GM21576 (cell line): ENCODE data around the gene MYO3B.
"Not testable (repeated sequence)": the region's sequence is repeated elsewhere in the genome, so short reads cannot be mapped to it uniquely, and the experiment has no call there.

Experiments used
- ATAC-seq: cut with Tn5 transposase; IDR thresholded peaks from one replicate; pipeline ENCODE4 v1.9.1; 2021; ENCODE audit warnings: mild to moderate bottlenecking, moderate library complexity; ENCODE audit not compliant: unreplicated experiment

The MYO3B gene

GRCh38 chr2:170587117-170587516 lies 409.2 kb downstream of the MYO3B start:
- no peak for ATAC-seq

GRCh38 chr2:170587922-170588321 lies 410.0 kb downstream of the MYO3B start:
- no peak for ATAC-seq

DNA sequence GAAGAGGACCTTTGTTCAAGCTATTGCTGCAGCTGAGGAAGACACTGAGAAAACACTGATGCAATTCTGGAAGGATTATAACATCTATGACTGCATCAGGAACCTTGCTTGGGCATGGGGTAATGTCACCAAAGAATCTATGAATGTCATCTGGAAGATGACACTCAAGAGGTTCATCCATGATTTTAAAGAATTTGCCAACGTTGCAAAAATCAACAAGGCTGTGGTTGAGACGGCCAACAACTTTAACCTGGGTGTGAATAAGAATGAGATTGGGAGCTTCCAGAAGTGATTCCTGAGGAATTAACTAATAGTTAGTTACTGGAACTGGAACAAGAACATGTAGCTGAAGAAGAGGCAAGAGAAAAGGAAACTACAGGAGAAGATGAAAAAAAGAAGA lies 410.8 kb downstream of the MYO3B start:
- no peak for ATAC-seq

GRCh38 chr2:170596576-170596975 lies 418.6 kb downstream of the MYO3B start:
- no peak for ATAC-seq

DNA sequence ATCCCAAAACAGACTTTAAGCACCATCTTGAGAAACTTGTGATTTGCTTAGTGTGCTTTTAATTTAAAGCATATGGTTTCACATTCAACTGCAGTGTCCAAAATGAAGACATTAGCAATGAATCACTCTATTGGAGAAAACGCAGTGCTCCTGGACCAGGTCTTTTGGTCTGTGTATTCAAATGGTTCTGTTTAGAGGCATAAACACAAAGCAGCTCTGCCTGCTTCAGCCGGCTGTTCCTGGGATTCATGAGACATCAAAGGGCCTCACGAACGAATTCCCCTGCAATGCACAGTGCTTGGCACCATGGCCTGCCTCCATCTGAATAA lies 420.1 kb downstream of the MYO3B start:
- ATAC-seq = no peak

DNA sequence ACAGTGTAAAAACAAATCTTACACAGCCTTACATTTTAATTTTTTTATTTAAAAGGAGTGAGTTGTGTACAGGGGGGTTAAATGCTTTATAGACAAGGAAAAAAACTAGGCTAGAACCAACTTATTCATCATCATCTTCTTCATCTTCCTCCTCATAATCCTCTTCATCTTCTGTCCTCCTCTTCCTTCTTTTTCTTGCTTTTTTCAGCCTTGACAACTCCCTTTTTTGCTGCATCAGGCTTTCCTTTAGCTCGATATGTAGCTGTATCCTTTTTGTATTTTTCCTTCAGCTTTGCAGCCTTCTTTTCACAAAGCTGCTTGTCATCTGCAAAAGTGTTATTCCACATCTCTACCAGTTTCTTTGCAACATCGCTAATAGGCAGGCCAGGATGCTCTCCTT lies 423.5 kb downstream of the MYO3B start:
- no peak for ATAC-seq

DNA sequence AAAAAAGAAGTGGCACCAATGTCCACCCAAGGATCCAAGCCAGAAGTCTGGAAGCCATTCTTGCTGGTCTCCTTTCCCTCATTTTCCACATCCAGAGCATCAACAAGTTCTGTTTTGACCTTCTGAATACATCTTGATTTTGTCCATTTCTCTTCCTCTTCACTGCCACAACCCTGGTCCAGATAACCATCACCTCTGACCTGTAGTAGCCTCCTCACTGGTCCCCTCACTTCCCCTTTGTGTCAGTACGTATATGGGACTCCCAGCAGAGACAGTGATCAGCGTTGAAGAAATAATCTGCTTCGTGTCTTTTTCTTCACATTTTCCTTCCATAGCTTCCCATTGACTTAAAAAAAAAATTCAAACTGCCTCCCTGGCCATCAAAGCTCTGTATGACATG lies 427.9 kb downstream of the MYO3B start:
- no peak for ATAC-seq

GRCh38 chr2:170607171-170607570 lies 429.2 kb downstream of the MYO3B start:
- ATAC-seq = no peak

- ATAC-seq = no peak
Measured at GRCh38 chr2:170610615-170611014, 432.7 kb downstream of the MYO3B start.

DNA sequence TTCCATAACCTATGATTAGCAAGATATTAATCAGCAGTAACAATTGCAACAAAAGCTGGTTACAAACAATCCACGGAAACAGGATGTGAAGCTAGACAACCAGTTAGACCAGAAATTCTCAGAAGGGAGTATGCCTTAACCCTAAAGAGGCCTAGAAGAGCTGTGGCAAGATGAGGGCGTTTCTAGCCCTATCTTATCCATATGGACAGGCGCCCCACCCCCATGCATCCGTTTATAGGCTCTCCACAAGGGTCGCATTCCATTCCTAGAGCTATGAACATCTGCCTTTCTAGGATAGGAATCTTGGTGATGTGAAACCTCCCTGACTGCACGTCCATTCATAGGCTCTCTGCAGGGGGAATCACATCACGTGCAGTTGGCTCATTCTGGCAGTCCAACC lies 441.0 kb downstream of the MYO3B start:
- ATAC-seq = not testable (repeated sequence)

GRCh38 chr2:170635094-170635493 lies 457.1 kb downstream of the MYO3B start:
- ATAC-seq = not testable (repeated sequence)

DNA sequence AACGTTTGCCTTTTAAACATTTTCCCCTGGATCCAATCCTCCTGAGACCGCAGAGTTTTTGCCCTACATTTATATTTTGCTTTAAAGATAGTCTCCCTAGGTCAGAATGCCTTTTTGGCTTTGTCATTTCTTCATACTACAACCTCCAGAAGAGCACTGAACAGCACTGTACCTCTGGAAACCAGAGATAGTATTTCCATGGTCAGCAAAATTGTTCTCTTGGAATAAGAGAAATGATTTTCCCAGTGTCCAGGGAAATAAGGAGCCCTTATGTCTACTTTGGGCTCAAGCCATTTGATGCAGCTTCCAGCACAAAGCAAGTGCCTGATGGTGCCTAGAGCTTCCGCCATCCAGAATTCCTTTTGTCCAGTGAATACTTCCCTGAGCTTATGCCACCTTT lies 461.7 kb downstream of the MYO3B start:
- no peak for ATAC-seq

GRCh38 chr2:170641961-170642360 lies 464.0 kb downstream of the MYO3B start:
- no peak for ATAC-seq

- ATAC-seq = no peak
Measured at GRCh38 chr2:170643346-170643745, 465.4 kb downstream of the MYO3B start.

DNA sequence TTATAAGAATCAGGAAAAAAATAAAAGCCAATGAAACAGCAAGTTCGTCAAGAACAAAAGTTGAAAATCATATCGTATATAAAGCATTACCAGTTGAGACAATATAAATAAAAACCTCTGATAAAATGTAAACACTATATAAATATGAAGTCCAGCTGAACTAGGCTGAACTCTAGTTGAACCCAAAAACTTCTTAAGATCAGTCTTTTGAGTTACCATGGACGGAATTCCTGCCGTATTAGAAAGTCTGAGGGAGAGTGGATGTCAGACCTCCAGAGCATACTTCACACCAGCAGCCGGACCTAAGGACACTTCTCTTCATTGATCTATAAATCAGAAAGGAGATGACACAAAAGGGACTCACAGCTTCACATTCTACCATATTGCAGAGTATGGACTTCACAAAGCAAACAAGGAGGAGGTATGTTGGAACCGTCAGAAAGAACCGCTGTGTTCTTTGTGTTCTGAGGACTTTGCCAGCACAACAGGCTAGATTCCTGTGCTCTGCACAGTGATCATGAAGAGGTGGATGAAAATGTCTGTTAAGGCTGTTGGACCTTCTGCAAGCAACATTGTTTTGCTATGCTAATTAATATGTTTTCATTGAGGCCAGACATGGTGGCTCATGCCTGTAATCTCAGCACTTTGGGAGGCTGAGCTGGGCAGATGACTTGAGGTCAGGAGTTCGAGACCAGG lies 469.9 kb downstream of the MYO3B start:
- no peak for ATAC-seq

DNA sequence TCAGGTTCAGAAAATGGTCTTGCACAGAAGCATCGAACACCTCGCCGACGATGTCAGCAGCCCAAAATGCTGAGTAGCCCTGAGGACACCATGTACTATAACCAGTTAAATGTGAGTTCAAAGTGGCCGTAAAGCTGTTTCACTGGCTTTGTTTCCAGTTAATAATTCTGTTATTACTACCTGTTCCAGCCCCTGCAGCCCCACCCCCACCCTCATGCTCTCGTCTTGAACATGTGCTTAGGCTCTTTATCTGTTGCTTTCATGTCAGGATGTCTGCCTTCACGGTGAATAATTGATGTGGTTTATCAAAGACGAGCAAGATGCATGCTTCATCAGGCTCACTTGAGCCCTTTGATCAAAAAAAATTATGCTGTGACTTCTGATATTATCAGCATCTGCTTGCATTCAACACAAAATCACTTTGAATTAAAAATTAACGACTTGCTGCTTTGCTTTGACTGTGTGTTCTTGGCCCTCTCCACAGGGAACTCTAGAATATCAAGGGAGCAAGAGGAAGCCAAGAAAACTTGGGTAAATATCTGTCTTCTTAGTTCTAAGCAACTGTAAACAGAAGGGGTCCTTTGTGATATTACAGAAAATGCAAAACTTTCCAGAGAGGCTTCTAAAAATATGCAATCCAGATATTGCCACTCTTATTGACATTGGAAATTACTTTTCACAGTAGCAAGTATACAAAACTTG lies 473.8 kb downstream of the MYO3B start:
- no peak for ATAC-seq

DNA sequence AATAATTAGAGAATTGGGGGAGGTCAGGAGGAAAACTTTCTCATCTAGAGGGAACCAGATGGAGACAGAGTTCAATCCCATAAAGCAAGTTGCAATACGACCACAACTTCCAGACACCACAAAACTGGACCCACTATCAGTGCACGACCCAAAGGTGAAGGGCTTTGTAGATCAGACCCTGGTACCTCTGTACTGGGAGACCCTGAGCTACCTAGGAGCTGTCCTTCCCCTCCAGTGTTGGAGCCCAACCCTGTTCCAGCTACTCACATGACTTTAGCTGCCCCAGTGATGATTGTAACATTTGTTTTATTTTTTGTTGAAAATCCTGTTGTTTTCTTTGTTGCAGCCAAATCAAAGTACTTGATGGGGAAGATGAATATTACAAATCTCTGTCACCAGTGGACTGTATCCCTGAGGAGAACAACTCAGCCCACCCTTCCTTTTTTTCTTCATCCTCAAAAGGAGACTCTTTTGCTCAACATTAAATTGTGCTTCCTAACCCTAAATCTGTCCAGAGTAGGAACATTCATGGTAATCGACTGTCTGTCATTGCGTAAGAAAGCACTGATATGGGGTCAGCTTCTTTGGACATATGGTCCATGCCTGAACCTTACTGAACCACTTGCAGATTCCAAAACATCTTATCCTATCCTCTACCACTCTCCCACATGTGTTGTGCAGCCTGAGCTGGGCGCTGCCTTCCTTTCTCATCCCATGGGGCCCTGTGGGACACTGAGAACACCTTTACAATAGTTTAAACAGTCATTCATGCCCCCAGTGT lies 474.9 kb downstream of the MYO3B start:
- no peak for ATAC-seq

DNA sequence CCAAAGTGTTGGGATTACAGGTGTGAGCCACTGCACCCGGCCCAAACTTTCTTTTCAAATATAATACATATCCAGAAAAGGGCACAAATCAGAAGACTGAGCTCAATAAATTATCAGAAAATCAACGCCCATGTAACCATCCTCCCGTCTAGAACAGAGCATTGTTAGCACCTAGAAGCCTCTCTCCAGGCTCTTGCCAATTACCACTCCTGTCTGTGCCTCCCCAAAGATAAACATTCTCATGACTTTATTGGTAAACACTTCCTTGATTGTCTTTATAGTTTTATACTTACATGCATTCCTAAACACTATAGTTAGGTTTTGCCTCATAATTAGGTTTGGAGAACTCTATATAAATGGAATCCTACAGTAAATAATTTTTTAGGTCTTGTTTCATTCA lies 478.7 kb downstream of the MYO3B start:
- ATAC-seq = no peak

DNA sequence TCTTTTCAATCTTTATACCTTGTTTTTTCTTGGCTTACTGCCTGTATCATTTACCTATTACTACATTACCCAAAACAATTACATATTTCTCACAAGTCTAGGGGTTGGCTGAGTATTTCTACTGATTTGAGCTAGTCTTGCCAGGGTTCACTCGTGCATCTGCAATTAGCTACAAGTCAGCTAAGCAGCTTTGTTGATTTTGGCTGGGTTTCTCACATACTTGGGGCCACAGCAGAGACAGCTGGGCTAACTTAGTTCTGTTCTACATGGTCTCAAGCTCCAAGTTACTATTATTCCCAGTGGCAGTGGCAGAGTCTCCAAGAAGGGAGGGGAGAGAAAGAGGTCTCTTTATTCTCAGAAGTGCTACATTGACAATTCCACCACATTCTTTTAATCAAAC lies 482.5 kb downstream of the MYO3B start:
- no peak for ATAC-seq

GRCh38 chr2:170665743-170666142 lies 487.8 kb downstream of the MYO3B start:
- ATAC-seq = no peak

DNA sequence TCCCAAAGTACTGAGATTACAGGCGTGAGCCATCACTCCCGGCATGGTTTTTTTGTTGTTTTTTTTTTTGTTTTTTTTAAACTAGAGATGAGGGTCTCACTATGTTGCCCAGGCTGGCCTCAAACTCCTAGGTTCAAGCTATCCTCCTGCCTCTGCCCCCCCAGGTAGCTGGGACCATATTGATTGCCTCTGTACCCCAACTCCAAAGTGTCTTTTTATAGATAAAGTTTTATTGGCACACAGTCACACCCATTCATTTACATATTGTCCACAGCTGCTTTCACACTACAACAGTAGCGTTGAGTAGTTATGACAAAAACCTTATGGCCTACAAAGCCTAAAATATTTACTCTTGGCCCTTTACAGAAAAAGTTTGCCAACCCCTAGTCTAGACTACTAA lies 492.0 kb downstream of the MYO3B start:
- no peak for ATAC-seq

DNA sequence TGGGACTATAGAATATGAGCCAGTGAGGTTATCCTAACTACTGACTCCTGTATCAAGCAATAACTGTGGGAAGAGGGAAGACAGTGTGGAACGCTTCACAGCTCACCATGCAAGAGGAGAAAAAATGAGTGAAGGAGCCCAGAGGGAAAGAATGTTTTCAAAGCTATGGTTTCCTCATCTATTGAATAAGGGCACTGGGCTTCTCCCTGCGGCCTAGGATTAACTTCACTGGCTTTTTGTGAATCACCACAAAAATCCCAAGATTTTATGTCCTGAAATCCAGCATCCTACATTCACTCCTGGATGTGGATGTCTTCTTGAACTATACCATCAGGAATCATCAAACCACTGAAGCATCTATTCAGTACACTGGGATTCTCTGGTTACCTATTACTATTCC lies 492.7 kb downstream of the MYO3B start:
- no peak for ATAC-seq
